BJ (cell line): ENCODE data around the gene TMEM222. TPM values are rescaled to one million over a fixed set of nuclear protein-coding genes. Genes with fewer than 3 reads are reported as not detected.

Experiments
- CTCF ChIA-PET: fragments of 350-600 bp; formaldehyde crosslinking; extraction: SDS; loops from one replicate; lab custom pipeline; 2021; ENCODE audit warnings: antibody characterized with exemption, inconsistent platforms; lab: Yijun Ruan, JAX
- POLR2A ChIA-PET: fragments of 300-600 bp; sonication (Branson Sonifier 250); formaldehyde crosslinking; extraction: SDS; loops from one replicate; lab custom pipeline; 2021; ENCODE audit warnings: antibody characterized with exemption; lab: Charles Lee
- DNase-seq: peaks from one replicate; pipeline ENCODE4 v3.0.0-alpha.2; 2011; ENCODE audit warnings: low read depth
- H3K27me3 ChIP-seq: 2 replicates; pipeline ENCODE4 v1.6.0; 2011; ENCODE audit warnings: low read length; ENCODE audit not compliant: control insufficient read depth, insufficient read depth
- H3K36me3 ChIP-seq: 2 replicates; pipeline ENCODE4 v1.5.1; 2011; ENCODE audit warnings: low read length; ENCODE audit not compliant: control insufficient read depth, insufficient read depth
- H3K4me3 ChIP-seq: 2 replicates; pipeline ENCODE4 v1.5.1; 2011; ENCODE audit warnings: low read depth, mild to moderate bottlenecking, control low read depth, low read length
- polyA plus RNA-seq: library from polyadenylated mRNA; depleted of rRNA; stranded (reverse); fragments of >200 nt; gene quantifications from 2 replicates; pipeline ENCODE4 v1.2.3, GENCODE V29; 2011
- TF ChIP-seq, protein P1 (sequence below): IDR thresholded peaks from 2 replicates; pipeline ENCODE4 v1.5.1; 2011; ENCODE audit warnings: low read depth, mild to moderate bottlenecking, control low read depth, inconsistent platforms, low read length, moderate library complexity; ENCODE audit not compliant: insufficient read depth

The TMEM222 gene
- polyA plus RNA-seq, 1 experiment: 76.2 TPM

DNA sequence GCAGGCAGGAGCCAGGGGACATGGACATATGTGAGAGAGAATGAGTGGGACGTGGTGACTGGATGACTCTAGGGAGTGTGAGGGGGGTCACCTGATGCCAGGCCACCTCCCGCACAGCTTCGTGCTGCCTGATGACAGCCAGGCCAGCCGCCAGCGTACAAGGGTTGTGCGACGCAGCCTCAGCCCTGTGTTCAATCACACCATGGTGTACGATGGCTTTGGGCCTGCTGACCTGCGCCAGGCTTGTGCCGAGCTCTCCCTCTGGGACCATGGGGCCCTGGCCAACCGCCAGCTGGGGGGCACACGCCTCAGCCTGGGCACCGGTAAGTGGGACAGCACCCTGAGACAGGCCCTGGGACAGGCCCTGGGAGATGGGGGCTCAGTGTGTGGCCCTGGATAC, 31.2 kb downstream of the TMEM222 start:
- ChIA-PET POLR2A (no interaction called here), CTCF (interaction anchor here (0.8 to 2.2 kb wide), 5 partner anchors 9 to 53 kb away, joined by 3 to 7 read pairs (median 3); partner anchors contain the start of gene MAP3K6)
- H3K27me3 ChIP-seq: no peaks in the 10 kb centered on the region
- TF ChIP-seq, protein P1, sequence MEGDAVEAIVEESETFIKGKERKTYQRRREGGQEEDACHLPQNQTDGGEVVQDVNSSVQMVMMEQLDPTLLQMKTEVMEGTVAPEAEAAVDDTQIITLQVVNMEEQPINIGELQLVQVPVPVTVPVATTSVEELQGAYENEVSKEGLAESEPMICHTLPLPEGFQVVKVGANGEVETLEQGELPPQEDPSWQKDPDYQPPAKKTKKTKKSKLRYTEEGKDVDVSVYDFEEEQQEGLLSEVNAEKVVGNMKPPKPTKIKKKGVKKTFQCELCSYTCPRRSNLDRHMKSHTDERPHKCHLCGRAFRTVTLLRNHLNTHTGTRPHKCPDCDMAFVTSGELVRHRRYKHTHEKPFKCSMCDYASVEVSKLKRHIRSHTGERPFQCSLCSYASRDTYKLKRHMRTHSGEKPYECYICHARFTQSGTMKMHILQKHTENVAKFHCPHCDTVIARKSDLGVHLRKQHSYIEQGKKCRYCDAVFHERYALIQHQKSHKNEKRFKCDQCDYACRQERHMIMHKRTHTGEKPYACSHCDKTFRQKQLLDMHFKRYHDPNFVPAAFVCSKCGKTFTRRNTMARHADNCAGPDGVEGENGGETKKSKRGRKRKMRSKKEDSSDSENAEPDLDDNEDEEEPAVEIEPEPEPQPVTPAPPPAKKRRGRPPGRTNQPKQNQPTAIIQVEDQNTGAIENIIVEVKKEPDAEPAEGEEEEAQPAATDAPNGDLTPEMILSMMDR: no peak
- peaks cover 24% of the 10 kb centered on the region for H3K36me3 ChIP-seq
- no peak for DNase-seq
- no peak overlapping the region for H3K4me3 ChIP-seq

DNA sequence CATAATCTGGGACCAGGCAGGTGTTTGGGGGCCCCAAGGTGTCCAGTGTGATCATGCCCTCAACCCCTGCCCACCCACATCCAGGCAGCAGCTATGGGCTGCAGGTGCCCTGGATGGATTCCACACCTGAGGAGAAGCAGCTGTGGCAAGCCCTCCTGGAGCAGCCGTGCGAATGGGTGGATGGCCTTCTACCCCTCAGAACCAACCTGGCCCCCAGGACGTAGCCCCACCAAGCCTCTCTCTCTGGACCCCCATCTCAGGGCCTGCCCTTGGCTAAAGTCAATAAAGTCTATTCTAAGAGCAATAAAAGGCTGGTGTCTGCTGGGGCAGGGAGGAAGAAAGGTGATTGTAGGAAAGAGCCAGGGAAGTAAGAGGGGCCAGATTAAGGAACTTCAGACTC, 31.7 kb downstream of the TMEM222 start:
- no peak for DNase-seq
- CTCF ChIA-PET: interaction anchor here (0.8 to 2.2 kb wide), 5 partner anchors 8 to 53 kb away, joined by 3 to 7 read pairs (median 4); partner anchors contain the start of gene MAP3K6
- Histone ChIP-seq H3K36me3 (peaks cover 29% of the 10 kb centered on the region), H3K4me3 (no peak overlapping the region), H3K27me3 (no peaks in the 10 kb centered on the region)
- POLR2A ChIA-PET: no interaction called here
- TF ChIP-seq, protein P1: no peak

- TF ChIP-seq, protein P1: no peak
- H3K36me3 ChIP-seq: peaks cover 32% of the 10 kb centered on the region
- no peaks in the 10 kb centered on the region for H3K27me3 ChIP-seq
- ChIA-PET CTCF (interaction anchor here (0.6 to 6.1 kb wide), 4 partner anchors 10 to 57 kb away, joined by 4 to 60 read pairs (median 23); partner anchors contain the start of gene MAP3K6), POLR2A (no interaction called here)
- DNase-seq: no peak
- no peak overlapping the region for H3K4me3 ChIP-seq
Observed at GRCh38 chr1:27355683-27356082, 33.7 kb downstream of the TMEM222 start.

DNA sequence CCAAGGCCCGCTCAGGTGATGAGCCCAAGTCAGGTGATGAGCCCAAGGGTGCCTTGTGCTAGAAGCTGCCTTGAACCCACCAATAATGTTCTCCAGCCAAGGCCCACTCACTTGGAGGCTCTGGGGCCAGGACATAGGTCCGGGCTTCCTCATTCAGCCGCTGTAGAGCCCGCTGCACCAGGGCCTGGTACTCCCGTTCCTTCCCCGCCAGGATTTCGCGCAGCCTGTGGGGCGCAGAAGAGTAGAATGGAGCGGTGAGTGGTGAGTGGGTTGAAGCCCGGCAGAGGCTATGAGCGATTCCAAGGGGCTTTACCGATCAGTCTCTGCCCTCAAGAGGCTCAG, 34.3 kb downstream of the TMEM222 start:
- Histone ChIP-seq H3K27me3 (no peaks in the 10 kb centered on the region), H3K36me3 (peaks cover 34% of the 10 kb centered on the region), H3K4me3 (no peak overlapping the region)
- TF ChIP-seq, protein P1: no peak
- POLR2A ChIA-PET: no interaction called here
- no peak for DNase-seq
- CTCF ChIA-PET: interaction anchor here (1.4 to 6.1 kb wide), 5 partner anchors 10 to 62 kb away, joined by 3 to 60 read pairs (median 20); partner anchors contain the start of gene MAP3K6

DNA sequence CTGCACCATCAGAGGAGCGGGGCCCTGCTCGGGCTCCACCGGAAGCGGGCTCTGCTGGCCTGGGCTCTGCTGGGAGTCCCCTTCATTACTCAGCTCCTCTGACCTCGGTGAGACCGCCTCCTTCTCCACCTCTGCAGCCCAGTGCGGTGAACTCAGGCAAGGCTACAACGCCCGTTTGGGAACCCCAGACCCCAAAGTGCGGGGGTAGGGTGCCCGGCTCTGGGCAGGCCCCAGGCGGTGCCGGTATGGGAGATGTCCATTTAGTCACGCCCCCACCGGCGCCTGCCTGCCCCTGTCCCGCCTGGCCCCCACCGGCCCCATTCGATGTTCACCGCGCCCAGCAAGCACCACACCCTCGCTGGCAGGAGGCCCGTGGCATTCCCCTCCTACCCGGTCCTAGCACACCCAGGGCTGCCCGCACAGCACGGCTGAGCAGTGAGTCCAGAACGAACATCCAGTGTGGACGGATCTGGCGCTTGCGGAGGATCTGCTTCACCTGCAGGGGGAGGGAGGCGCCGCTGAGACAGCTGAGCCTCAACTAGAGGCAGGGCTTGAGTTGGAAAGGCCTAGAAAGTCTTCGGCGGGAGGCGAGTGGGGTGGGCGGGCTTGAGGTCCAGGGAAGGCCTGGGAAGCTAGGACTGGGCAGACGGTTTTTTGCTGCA, 34.8 kb downstream of the TMEM222 start:
- ChIA-PET CTCF (interaction anchor here (0.6 to 6.1 kb wide), 21 partner anchors 8 to 271 kb away, joined by 3 to 60 read pairs (median 8); partner anchors contain the start of genes GPR3, MAP3K6 and SYTL1), POLR2A (no interaction called here)
- Histone ChIP-seq H3K36me3 (peaks cover 37% of the 10 kb centered on the region), H3K4me3 (no peak overlapping the region), H3K27me3 (no peaks in the 10 kb centered on the region)
- no peak for DNase-seq
- TF ChIP-seq, protein P1: no peak
